CD4-positive, alpha-beta T cell treated with Interleukin-17A for 1 hour (primary cell): Measurements from ENCODE around the gene SHISAL1.

Experiments used
- DNase-seq: peaks from one replicate; pipeline ENCODE4 v3.0.0-alpha.2; 2020

The SHISAL1 gene

DNA sequence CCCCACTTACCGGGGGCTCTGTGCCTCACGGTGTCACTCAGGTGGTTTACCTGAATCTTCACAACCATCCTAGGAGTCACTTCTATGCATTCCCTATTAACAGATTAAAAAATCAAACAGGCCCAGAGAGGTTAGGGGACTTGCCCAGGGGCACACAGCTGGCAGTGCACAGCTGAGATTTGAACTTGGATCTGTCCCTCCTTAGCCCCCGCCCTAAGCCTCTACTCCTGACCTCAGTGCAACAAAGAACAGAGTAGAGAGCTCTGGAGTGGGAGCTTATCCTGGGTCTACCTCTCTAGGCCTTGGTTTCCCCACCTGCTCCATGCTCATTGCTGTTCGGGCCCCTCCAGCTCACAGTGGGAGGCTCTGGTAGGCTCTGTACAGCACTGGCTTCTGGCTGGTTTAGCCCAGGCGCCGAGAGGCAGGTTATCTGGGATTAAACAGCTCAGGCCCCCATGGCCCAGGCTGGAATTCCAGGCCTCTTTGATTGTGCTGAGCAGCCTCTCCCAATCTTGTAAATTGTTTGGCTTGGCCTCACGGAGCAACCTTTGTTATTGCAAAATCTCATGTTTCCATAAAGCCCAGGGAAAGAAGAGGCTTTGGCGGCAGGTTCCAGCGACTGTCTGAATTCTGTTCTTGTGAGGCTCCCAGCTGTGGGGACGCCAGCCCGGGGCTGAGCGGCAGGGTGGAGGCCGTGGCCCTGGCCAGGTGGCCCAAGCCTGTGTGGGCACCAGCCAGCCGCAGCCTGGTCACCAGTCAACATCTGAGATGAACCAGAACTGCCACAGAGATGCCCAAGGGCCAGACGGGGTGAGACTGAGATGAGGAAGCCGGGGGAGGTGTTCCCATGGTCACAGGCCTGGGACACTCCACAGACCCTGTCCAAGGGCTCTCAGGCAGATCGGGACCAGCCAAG lies 28.9 kb upstream of the SHISAL1 start:
- no peak for DNase-seq

GRCh38 chr22:44340271-44341239 lies 27.8 kb upstream of the SHISAL1 start:
- no peak for DNase-seq

DNA sequence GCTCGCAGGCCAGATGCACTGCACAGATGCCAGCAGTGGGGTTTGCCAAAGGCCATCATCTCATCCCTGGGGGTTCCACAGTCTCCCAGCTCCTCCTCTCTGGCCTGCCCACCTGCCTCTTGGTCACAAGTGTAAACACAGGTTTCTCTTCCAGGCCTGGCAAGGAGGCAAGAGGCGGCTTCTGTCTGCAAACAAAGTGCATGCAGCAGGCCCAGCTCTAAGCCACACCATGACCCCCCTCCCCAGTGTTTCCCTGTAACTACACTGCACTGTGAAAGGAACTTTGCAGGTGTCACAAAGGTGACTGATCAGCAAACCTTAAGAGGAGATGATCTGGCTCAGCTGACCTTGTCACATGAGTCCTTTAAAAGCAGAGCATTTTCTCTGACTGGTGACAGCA lies 26.2 kb upstream of the SHISAL1 start:
- no peak for DNase-seq

GRCh38 chr22:44338177-44338810 lies 25.5 kb upstream of the SHISAL1 start:
- no peak for DNase-seq

GRCh38 chr22:44337678-44338004 lies 24.9 kb upstream of the SHISAL1 start:
- no peak for DNase-seq

- DNase-seq, result no peak
These were observed 24.4 kb upstream of the SHISAL1 start for GRCh38 chr22:44336962-44337677.

DNA sequence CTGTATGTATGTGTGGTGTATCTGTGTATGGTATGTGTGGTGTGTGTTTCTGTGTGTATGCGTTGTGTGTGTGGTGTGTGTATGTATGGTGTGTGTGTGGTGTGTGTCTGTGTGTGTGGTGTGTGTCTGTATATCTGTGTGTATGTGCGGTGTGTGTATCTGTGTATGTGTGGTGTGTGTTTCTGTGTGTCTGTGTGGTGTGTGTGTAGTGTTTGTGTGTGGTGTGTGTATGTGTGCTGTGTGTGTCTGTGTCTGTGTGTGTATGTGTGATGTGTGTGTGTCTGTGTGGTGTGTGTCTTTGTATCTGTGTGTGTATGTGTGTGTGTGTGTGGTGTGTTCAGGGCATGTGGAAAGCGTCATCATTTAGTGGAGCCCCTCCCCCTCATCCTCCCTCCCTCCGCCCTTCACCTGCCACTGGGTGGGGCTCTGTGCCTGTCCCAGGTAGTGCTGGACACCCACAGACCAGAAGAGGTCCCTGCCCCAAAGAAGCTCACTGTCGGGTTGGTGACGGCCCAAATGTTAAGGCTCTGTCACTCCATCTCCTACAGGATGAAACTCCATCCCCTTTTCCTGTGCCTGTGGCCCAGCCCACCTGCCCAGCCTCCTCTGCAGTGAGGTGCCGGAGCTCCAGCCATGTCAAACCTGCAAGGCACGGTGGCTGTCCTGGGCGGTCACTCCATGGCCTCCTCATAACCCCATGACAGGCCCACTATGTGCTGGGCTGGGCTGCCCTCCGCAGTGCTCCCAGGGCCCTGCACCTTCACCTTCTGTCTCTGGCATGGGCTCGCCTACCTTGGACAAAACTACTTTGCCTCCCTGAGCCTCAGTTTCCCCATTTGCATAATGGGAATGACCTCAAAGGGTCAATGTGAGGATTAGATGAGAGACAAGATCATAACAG lies 23.4 kb upstream of the SHISAL1 start:
- DNase-seq, result no peak

- no peak for DNase-seq
These were observed 22.5 kb upstream of the SHISAL1 start for GRCh38 chr22:44335066-44335839.

DNA sequence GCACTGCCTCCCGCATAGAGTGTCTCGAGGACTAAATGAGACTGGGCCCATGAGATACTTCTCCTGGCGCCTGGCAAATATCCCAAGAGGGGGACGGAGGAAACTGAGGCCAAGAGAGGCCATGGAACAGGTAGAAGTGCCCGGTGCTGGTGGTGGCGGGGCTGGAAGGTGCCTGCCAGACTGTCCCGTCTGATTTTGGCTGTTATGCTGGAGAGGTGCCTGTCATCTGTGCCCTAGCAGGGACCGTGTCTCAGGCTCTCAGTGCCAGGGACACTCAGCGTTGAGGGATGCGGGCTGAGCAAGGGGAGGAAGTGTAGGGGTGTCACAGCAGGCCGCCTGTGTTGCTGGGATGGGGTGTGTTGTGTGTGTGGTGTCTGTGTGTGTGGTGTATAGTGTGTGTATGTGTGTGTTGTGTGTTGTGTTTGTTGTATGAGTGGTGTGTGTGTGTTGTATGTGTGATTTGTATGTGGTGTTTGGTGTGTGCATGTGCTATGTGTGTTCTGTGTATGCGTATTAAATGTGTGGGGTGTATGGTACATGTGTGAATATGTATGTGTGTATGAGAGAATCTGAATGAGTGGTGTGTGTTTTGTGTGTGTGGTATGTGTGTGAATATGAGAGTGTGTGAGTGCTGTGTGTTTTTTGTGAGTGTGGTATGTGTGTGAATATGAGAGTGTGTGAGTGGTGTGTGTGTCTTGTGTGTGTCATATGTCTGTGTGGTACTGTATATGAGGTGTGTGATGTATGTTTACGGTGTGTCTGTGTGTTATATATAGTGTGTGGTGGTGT lies 21.3 kb upstream of the SHISAL1 start:
- no peak for DNase-seq

- no peak for DNase-seq
These were observed 20.2 kb upstream of the SHISAL1 start for GRCh38 chr22:44332946-44333345.

DNA sequence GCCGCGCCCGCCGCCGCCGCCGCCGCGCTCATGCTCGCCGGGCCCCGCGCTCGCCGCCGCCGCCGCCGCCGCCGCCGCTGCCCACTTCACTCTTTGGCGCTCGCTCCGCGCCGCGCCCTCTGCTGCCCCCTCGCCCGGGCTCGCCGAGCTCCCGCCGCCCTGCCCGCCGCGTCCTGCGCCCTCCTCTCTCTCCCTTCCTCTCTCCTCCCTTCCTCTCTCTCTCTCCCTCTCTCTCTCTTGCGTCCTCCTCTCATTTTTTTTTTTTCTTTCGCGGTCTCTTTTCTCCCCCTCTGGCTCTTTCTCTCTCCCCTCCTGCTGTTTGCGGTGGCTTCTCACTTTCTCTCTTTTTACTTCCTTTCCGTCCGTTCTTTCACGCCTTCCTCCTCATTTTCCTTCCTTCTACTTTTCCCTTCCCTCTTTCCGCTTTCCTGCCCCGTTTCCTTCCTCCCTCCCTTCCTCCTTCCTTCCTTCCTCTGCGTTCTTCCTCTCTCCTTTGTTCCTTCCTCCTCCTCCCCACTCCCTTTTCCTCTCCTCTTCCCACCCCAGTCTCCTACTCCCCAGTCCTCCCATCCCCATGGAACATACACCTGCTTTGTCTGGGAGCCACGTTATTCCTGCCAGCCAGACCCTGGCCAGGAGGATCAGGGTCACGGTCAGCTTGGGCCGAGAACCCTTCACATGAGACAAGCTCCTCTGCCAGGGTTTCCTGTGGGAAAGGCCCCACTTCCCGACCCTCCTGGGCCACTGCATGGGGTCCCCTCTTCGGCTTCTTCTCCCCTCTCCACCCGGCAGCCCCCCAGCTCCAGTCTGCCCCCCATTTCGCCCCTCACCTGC lies 19.3 kb upstream of the SHISAL1 start:
- DNase-seq, result no peak

GRCh38 chr22:44330744-44331660 lies 18.3 kb upstream of the SHISAL1 start:
- no peak for DNase-seq

- DNase-seq, result no peak
These were observed 17.5 kb upstream of the SHISAL1 start for GRCh38 chr22:44330188-44330743.

GRCh38 chr22:44329179-44329796 lies 16.5 kb upstream of the SHISAL1 start:
- no peak for DNase-seq

DNA sequence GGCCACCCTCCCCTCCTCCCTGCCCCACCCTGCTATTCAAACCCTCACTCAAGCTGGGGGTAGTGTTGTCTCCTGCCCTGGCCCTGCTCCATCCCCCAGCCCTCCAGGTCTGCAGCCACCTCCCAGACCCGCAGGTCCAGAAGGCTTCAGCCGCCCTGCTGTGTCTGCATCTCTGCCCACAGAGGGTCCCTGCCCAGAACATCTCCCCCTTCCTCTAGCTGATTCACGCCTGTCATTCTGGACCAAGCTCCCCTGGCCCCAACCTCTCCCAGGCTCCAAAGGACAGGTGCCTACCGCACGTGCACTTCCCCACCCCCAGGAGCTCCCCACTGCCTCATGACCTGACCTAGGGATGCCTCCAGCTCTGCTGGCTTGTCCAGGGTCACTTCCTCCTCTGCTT lies 16.0 kb upstream of the SHISAL1 start:
- no peak for DNase-seq

- DNase-seq, result no peak
These were observed 15.6 kb upstream of the SHISAL1 start for GRCh38 chr22:44328326-44328725.

GRCh38 chr22:44326491-44326885 lies 13.7 kb upstream of the SHISAL1 start:
- DNase-seq, result no peak
